Vagina (tissue), 2 donors: ENCODE data around the gene PDE4D. TPM values are rescaled to one million over a fixed set of nuclear protein-coding genes. Genes with fewer than 3 reads are reported as not detected.
"Not testable (repeated sequence)": the region's sequence is repeated elsewhere in the genome, so short reads cannot be mapped to it uniquely, and the experiment has no call there.

Experiments
- DNase-seq, 2 donors: peaks; one replicate each; pipeline ENCODE4 v3.0.0-alpha.2; 2017; ENCODE audit errors: extremely low spot score in 2 of 2
- H3K27ac ChIP-seq: fragments of 200-600 bp; sonication (generic); one replicate; pipeline ENCODE4 v1.5.1; 2019
- H3K27me3 ChIP-seq: fragments of 200-600 bp; sonication (generic); one replicate; pipeline ENCODE4 v1.5.1; 2019
- H3K36me3 ChIP-seq, 2 donors: fragments of 200-600 bp; sonication (generic); one replicate each; pipeline ENCODE4 v1.5.1; 2017 to 2019
- H3K4me1 ChIP-seq: fragments of 200-600 bp; sonication (generic); one replicate; pipeline ENCODE4 v1.5.1; 2019
- H3K4me3 ChIP-seq, 2 donors: fragments of 200-600 bp; sonication (generic); 1 replicate in 1 of 2; 2 replicates in 1 of 2; pipeline ENCODE4 v1.5.1; 2016 to 2019
- H3K9me3 ChIP-seq: fragments of 200-600 bp; sonication (generic); one replicate; pipeline ENCODE4 v1.5.1; 2019
- POLR2A ChIP-seq, 2 donors: fragments of 450-650 bp; IDR thresholded peaks; one replicate each; pipeline ENCODE4 v1.6.1; 2017; ENCODE audit warnings: antibody characterized with exemption in 2 of 2, mild to moderate bottlenecking in 2 of 2, moderate library complexity in 2 of 2
- POLR2AphosphoS5 ChIP-seq, 2 donors: sonication (generic); formaldehyde crosslinking; IDR thresholded peaks; one replicate each; pipeline ENCODE4 v1.9.0; 2017; ENCODE audit warnings: antibody characterized with exemption in 2 of 2, mild to moderate bottlenecking in 2 of 2, low read depth in 1 of 2; ENCODE audit not compliant: insufficient read depth in 1 of 2
- intact Hi-C: fragments of 100-400 bp; cut with DNase I; formaldehyde crosslinking; loops from one replicate; pipeline ENCODE4 v1.15.1; 2023
- total RNA-seq: library from RNA; depleted of rRNA; stranded (reverse); fragments of >200 nt; gene quantifications from one replicate; pipeline ENCODE4 v1.2.3, GENCODE V29; 2016
- TF ChIP-seq, protein P1 (sequence below), 3 experiments: fragments of 450-650 bp in 2 of 3; fragments of 200-600 bp in 1 of 3; sonication (generic) in 1 of 3; IDR thresholded peaks; one replicate each; pipeline ENCODE4 v1.5.1; 2017 to 2019; ENCODE audit warnings: antibody characterized with exemption in 3 of 3, mild to moderate bottlenecking in 2 of 3, moderate library complexity in 2 of 3

PDE4D gene
- total RNA-seq, 1 donor from 2014 or later: 86.9 TPM

DNA sequence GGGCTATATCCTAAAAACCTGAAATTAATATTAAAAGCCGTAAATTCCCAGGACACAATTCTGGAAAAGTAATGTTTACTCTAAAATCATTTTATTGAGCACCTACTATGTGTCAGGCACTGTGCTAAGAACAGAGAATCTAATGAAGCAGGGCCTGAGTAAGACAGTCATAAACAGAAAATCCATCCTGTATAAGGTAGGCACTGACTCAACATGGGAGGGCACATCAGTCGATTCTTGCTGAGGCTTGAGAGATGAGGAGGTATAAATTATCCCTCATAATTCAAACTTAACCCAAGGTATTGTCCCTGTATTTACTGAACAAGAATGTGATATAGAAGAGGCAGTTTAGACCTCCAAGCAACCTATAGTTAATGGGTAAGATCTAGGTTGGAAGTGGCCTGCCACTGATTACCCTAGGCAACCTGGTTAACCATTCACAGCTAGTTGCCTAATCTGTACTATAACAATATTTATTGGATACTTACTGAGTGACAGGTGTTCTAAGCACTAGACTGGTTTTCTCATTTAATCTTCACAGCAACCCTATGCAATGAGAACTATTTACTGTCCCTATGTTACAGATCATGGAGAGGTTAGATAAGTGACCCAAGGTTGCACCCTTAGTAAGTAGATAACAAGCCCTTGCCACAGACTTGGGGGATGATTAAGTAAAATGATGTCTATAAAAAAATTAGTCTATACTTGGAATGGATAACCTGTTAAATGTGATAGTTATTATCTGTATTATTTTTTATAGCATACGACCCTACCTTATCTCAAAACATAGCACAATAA lies 317.7 kb downstream of the PDE4D start:
- no peak for TF ChIP-seq POLR2A (IDR thresholded peaks at IDR 0.05)
- TF ChIP-seq, protein P1, sequence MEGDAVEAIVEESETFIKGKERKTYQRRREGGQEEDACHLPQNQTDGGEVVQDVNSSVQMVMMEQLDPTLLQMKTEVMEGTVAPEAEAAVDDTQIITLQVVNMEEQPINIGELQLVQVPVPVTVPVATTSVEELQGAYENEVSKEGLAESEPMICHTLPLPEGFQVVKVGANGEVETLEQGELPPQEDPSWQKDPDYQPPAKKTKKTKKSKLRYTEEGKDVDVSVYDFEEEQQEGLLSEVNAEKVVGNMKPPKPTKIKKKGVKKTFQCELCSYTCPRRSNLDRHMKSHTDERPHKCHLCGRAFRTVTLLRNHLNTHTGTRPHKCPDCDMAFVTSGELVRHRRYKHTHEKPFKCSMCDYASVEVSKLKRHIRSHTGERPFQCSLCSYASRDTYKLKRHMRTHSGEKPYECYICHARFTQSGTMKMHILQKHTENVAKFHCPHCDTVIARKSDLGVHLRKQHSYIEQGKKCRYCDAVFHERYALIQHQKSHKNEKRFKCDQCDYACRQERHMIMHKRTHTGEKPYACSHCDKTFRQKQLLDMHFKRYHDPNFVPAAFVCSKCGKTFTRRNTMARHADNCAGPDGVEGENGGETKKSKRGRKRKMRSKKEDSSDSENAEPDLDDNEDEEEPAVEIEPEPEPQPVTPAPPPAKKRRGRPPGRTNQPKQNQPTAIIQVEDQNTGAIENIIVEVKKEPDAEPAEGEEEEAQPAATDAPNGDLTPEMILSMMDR (IDR thresholded peaks at IDR 0.05): no peak
- no peak for TF ChIP-seq POLR2AphosphoS5 (IDR thresholded peaks at IDR 0.05; ENCODE audit: insufficient read depth in 1 of 2, low read depth in 1 of 2)
- intact Hi-C loops: no loop called here
- DNase-seq: no peak

DNA sequence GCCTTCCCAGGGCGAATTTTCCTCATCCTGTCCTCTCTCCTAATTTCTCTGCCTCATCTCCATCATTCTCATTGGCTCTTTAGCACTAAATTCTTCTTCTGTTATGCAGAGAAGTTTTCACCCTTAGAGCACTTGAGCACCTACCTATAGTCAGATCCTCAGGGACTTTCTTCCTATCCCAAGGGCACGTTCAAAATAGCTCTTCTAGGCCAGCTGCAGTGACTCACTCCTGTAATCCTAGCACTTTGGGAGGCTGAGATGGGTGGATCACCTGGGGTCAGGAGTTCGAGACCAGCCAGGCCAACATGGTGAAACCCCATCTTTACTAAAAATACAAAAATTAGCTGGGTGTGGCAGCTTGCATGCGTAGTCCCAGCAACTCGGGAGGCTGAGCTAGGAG lies 320.0 kb downstream of the PDE4D start:
- H3K9me3 ChIP-seq, H3K4me1 ChIP-seq, intact Hi-C loops, H3K36me3 ChIP-seq, DNase-seq, H3K4me3 ChIP-seq, H3K27ac ChIP-seq, H3K27me3 ChIP-seq: not testable (repeated sequence)

More for the DNA sequence above, 317.7 kb downstream of the PDE4D start:
- no peaks in the 10 kb centered on the region for H3K36me3 ChIP-seq
- no peaks in the 10 kb centered on the region for H3K27me3 ChIP-seq
- no peak overlapping the region for H3K27ac ChIP-seq
- H3K4me1 ChIP-seq: no peaks in the 10 kb centered on the region
- no peak overlapping the region for H3K4me3 ChIP-seq
- H3K9me3 ChIP-seq: no peaks in the 10 kb centered on the region

DNA sequence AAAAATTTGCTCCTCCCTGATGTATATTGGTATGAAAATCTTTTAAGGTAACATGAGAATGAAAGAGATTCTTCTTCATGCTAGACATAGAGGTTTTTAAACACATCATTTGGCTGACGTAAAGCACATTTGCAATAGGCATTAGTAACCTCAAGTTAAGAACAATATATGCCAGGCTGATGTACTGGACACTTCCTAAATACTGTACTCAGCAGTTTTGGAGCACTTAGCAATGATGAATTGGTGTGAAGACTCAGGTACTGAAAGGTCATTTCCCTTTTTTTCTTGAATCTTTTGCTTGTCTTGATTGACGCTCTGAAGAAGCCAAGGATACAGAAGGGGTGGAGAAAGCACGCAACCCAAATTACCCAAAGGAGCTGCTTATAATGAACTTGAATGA lies 322.5 kb downstream of the PDE4D start:
- no peaks in the 10 kb centered on the region for H3K27me3 ChIP-seq
- intact Hi-C loops: no loop called here
- H3K4me1 ChIP-seq: no peaks in the 10 kb centered on the region
- H3K9me3 ChIP-seq: no peaks in the 10 kb centered on the region
- H3K36me3 ChIP-seq: no peaks in the 10 kb centered on the region
- no peak for DNase-seq
- no peak overlapping the region for H3K27ac ChIP-seq
- H3K4me3 ChIP-seq: no peak overlapping the region
- TF ChIP-seq, protein P1 (IDR thresholded peaks at IDR 0.05): no peak
- TF ChIP-seq POLR2AphosphoS5 (IDR thresholded peaks at IDR 0.05; ENCODE audit: insufficient read depth in 1 of 2, low read depth in 1 of 2) (no peak), POLR2A (IDR thresholded peaks at IDR 0.05) (no peak)

DNA sequence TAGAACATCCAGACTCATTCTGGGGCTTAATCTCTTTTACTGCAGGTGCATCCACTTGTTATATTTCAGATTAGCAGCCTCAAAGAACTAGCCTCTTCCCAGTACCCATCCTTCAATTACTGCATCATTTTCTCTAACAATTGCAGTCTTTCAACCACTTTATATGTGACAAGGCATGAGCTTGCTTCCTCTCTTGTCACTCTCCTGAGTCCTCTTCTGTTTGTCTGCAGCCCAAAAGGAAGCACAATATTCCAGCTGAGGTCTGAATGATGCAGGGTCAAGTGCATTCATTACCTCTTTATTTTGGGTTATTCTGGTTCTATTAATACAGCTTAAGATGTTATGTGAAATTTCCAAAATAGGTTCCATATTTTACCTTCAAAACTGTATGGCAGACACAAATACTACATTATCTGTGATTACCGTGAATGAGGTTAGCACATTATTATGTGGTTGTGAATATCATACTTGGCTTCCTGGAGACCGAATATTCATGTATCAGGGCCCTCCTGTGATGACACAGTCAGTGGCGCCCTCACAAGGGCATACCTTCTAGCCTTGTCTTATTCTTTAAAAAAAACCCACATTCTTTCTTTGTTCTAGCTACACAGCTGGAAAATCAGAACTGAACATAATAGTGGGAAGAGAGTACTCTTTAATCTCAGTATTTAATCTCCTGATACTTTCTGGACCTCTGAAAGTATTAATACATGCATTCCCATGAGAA lies 323.8 kb downstream of the PDE4D start:
- H3K27me3 ChIP-seq: no peaks in the 10 kb centered on the region
- no peaks in the 10 kb centered on the region for H3K9me3 ChIP-seq
- no peak overlapping the region for H3K27ac ChIP-seq
- intact Hi-C loops: no loop called here
- H3K36me3 ChIP-seq: no peaks in the 10 kb centered on the region
- no peak overlapping the region for H3K4me3 ChIP-seq
- DNase-seq: no peak
- TF ChIP-seq POLR2A (IDR thresholded peaks at IDR 0.05) (no peak), POLR2AphosphoS5 (IDR thresholded peaks at IDR 0.05; ENCODE audit: insufficient read depth in 1 of 2, low read depth in 1 of 2) (no peak)
- TF ChIP-seq, protein P1 (IDR thresholded peaks at IDR 0.05): no peak
- no peaks in the 10 kb centered on the region for H3K4me1 ChIP-seq

DNA sequence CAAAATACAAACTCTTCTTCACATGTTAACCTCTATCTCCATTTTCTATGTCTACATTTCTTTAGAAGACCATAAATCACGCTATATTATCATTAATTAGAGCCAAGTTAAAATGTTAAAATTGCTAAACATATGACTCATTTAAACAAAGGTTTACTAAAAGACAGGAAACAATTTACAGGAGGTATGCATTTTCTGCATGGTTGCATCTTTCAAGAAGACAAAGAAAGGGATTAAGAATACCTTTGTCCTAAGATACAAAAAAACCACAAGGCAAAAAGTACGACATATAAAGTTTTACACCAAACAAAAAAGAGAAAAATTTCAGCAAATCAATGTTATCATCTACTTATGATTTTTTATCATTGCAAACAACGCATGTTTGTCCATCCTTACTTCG lies 324.4 kb downstream of the PDE4D start:
- TF ChIP-seq POLR2A (IDR thresholded peaks at IDR 0.05): no peak
- TF ChIP-seq, protein P1 (IDR thresholded peaks at IDR 0.05): no peak
- no peak for TF ChIP-seq POLR2AphosphoS5 (IDR thresholded peaks at IDR 0.05; ENCODE audit: insufficient read depth in 1 of 2, low read depth in 1 of 2)
- H3K27ac ChIP-seq: no peak overlapping the region
- H3K36me3 ChIP-seq: no peaks in the 10 kb centered on the region
- H3K27me3 ChIP-seq: no peaks in the 10 kb centered on the region
- DNase-seq: no peak
- H3K4me1 ChIP-seq: no peaks in the 10 kb centered on the region
- no peak overlapping the region for H3K4me3 ChIP-seq
- H3K9me3 ChIP-seq: no peaks in the 10 kb centered on the region
- intact Hi-C loops: no loop called here
